B cell (primary cell): Measurements from ENCODE around the gene IGF1R.

Experiments
- CTCF ChIP-seq: fragments of 200-600 bp; IDR thresholded peaks from one replicate; pipeline ENCODE4 v1.8.0; 2022; ENCODE audit warnings: antibody characterized with exemption, mild to moderate bottlenecking
- EZH2 ChIP-seq: IDR thresholded peaks from 2 replicates; pipeline ENCODE4 v1.6.1; 2012; ENCODE audit warnings: borderline replicate concordance, low read depth, mild to moderate bottlenecking, moderate library complexity, low read length; ENCODE audit not compliant: insufficient read depth, poor library complexity, severe bottlenecking

DNA sequence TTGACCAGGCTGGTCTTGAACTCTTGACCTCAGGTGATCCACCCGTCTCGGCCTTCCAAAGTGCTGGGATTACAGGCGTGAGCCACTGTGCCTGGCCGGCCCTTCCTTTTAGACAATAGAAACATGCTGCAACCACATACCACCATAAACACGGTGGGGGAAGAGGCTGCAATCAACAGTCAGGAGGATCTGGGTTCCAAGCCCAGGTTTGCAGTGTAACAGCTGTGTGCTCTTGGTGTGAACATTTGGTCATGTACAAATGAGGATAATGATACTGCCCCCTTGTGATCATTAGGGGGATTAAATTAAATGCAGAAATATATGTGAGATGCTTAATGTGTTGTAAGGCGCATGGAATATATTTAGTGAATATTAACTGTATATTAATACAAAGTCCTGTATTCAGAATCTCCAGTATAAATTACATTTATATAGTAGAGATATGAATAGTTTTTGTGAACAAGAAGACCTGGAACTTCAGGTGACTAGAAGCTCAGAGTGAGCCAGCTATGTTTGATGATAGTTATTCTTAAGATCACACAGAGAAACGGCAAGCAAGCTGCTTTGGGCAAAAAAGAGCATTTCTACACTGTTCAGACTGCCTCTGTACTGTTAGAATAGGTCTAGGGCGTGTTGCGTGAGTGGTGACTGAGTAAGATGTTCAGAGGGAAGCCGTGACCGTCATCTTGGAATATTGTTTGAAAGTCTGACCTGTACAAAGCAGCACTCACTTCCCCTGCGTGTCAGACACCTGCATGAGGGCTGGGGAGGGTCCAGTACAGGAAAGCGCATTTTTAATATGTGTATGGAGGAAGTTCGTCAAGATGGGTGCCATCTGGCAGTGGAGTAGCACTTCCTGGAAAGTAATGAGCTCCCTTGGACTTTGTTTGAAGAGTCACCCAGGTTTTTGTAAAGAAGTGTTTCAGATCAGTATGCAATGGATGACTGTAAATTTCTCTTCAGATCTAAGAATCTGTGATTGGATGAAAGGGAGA lies 233.5 kb downstream of the IGF1R start:
- TF ChIP-seq CTCF = peak; percentile 75
- no peak for TF ChIP-seq EZH2
